Keratinocyte (primary cell): Measurements from ENCODE around the gene MADCAM1.

Experiments used
- EZH2 ChIP-seq: IDR thresholded peaks from one replicate; pipeline ENCODE4 v1.6.1; 2012; ENCODE audit warnings: inconsistent platforms, mild to moderate bottlenecking, low read length, moderate library complexity
- TF ChIP-seq, protein P1 (sequence below), 3 experiments: IDR thresholded peaks in 1 of 3; conservative IDR thresholded peaks in 1 of 3; optimal IDR thresholded peaks in 1 of 3; 2 replicates in 2 of 3; 3 replicates in 1 of 3; pipeline versions ENCODE3 to v1.5.1; 2011; ENCODE audit warnings: low read length in 3 of 3, mild to moderate bottlenecking in 3 of 3, moderate library complexity in 2 of 3, control low read depth in 1 of 3, inconsistent platforms in 1 of 3; ENCODE audit not compliant: insufficient read depth in 2 of 3; ENCODE audit errors: extremely low read depth in 1 of 3

DNA sequence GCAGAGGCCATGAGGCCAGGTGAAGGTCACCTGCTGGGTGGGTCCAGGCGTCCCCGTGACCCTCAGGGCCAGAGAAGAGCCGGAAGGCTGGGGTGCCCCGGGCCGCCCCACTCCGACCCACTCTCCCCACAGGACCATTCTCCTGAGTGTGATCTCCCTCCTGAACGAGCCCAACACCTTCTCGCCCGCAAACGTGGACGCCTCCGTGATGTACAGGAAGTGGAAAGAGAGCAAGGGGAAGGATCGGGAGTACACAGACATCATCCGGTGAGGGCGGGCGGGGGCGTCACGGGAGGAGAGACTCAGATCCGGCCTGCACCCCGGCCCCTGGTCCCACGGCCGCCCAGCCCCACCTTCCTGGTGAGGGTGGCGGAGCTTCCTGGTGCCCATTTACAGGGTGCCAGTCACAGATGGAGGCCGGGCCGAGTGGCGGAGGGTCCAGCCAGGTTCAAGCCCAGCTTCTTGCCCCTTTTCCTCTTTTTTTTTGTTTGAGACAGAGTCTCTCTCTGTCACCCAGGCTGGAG lies 40.7 kb downstream of the MADCAM1 start:
- TF ChIP-seq, protein P1, sequence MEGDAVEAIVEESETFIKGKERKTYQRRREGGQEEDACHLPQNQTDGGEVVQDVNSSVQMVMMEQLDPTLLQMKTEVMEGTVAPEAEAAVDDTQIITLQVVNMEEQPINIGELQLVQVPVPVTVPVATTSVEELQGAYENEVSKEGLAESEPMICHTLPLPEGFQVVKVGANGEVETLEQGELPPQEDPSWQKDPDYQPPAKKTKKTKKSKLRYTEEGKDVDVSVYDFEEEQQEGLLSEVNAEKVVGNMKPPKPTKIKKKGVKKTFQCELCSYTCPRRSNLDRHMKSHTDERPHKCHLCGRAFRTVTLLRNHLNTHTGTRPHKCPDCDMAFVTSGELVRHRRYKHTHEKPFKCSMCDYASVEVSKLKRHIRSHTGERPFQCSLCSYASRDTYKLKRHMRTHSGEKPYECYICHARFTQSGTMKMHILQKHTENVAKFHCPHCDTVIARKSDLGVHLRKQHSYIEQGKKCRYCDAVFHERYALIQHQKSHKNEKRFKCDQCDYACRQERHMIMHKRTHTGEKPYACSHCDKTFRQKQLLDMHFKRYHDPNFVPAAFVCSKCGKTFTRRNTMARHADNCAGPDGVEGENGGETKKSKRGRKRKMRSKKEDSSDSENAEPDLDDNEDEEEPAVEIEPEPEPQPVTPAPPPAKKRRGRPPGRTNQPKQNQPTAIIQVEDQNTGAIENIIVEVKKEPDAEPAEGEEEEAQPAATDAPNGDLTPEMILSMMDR (optimal IDR thresholded peaks at IDR 0.05 in 1 of 3, IDR thresholded peaks at IDR 0.05 in 1 of 3, conservative IDR thresholded peaks at IDR 0.05 in 1 of 3; ENCODE audit: extremely low read depth in 1 of 3, insufficient read depth in 2 of 3, low read length in 3 of 3) = no peak
- no peak for TF ChIP-seq EZH2
